H1 (cell line): ENCODE data around the gene ANKRD36. TPM values are rescaled to one million over a fixed set of nuclear protein-coding genes. Genes with fewer than 3 reads are reported as not detected.
"Not testable (repeated sequence)": the region's sequence is repeated elsewhere in the genome, so short reads cannot be mapped to it uniquely, and the experiment has no call there.

Source experiments
- CTCF ChIA-PET: fragments of 300-600 bp; sonication (Branson Sonifier 250); formaldehyde crosslinking; loops from one replicate; lab custom pipeline; 2021; ENCODE audit not compliant: partially characterized antibody; lab: Charles Lee
- POLR2A ChIA-PET: fragments of 300-600 bp; sonication (Branson Sonifier 250); formaldehyde crosslinking; loops from one replicate; lab custom pipeline; 2021; ENCODE audit warnings: inconsistent platforms; ENCODE audit not compliant: partially characterized antibody; lab: Charles Lee
- DNase-seq, 2 experiments: peaks; one replicate each; pipeline versions ENCODE4 v3.0.0 to v3.0.0-alpha.2; 2010 to 2022; ENCODE audit warnings: low spot score in 2 of 2, low read depth in 1 of 2, mixed read lengths in 1 of 2
- FAIRE-seq: peaks from 2 replicates; lab custom pipeline; 2011; peaks lifted over from hg19 to GRCh38; lab: Jason Lieb, UNC
- H2AFZ ChIP-seq: 2 replicates; pipeline ENCODE4 v1.8.1; 2012; ENCODE audit warnings: low read length, inconsistent platforms
- H2AK5ac ChIP-seq: 2 replicates; pipeline ENCODE4 v1.6.1; 2013; ENCODE audit warnings: low read depth, low read length
- H2BK120ac ChIP-seq: replicated peaks from 2 replicates; pipeline ENCODE3; 2013; ENCODE audit warnings: low read depth, low read length, inconsistent platforms
- H2BK12ac ChIP-seq: 2 replicates; pipeline ENCODE4 v1.6.1; 2013; ENCODE audit warnings: low read depth, low read length
- H2BK15ac ChIP-seq: 2 replicates; pipeline ENCODE4 v1.6.1; 2013; ENCODE audit warnings: low read length
- H2BK20ac ChIP-seq: 2 replicates; pipeline ENCODE4 v1.6.1; 2013; ENCODE audit warnings: low read length
- H2BK5ac ChIP-seq: 2 replicates; pipeline ENCODE4 v1.6.1; 2013; ENCODE audit warnings: low read depth, low read length
- H3K14ac ChIP-seq: 2 replicates; pipeline ENCODE4 v1.6.1; 2013; ENCODE audit warnings: inconsistent platforms; ENCODE audit not compliant: insufficient read length
- H3K18ac ChIP-seq: 2 replicates; pipeline ENCODE4 v1.6.1; 2013; ENCODE audit warnings: low read length; ENCODE audit errors: extremely low read depth
- H3K23ac ChIP-seq: 2 replicates; pipeline ENCODE4 v1.6.1; 2013; ENCODE audit warnings: inconsistent platforms; ENCODE audit not compliant: insufficient read length
- H3K23me2 ChIP-seq: 2 replicates; pipeline ENCODE4 v1.6.1; 2013; ENCODE audit warnings: low read depth, low read length
- H3K27ac ChIP-seq: 2 replicates; pipeline ENCODE4 v1.6.1; 2011; ENCODE audit warnings: low read depth, low read length, inconsistent platforms
- H3K27me3 ChIP-seq, 4 experiments: replicated peaks in 1 of 4; 1 replicate in 1 of 4; 2 replicates in 3 of 4; pipeline versions ENCODE4 v1.6.1 to v1.8.1; 2011 to 2013; ENCODE audit warnings: low read length in 3 of 4, mild to moderate bottlenecking in 3 of 4, inconsistent platforms in 2 of 4, mixed read lengths in 2 of 4, moderate library complexity in 1 of 4; ENCODE audit not compliant: control insufficient read depth in 3 of 4, insufficient read depth in 3 of 4; ENCODE audit errors: extremely low read depth in 1 of 4
- H3K36me3 ChIP-seq, 4 experiments: 2 replicates each; pipeline versions ENCODE4 v1.6.1 to v1.8.1; 2011 to 2013; ENCODE audit warnings: mild to moderate bottlenecking in 4 of 4, low read length in 3 of 4, moderate library complexity in 2 of 4, control low read depth in 1 of 4, inconsistent platforms in 1 of 4; ENCODE audit not compliant: insufficient read depth in 4 of 4, control insufficient read depth in 2 of 4
- H3K4ac ChIP-seq: replicated peaks from 2 replicates; pipeline ENCODE3; 2013; ENCODE audit warnings: low read length, low read depth, mixed read lengths, inconsistent platforms; ENCODE audit not compliant: insufficient read length
- H3K4me1 ChIP-seq, 4 experiments: replicated peaks in 1 of 4; 1 replicate in 1 of 4; 2 replicates in 3 of 4; pipeline versions ENCODE4 v1.6.1 to v1.8.1; 2011 to 2013; ENCODE audit warnings: low read length in 3 of 4, inconsistent platforms in 2 of 4, mixed read lengths in 1 of 4; ENCODE audit not compliant: insufficient read depth in 4 of 4, control insufficient read depth in 3 of 4
- H3K4me2 ChIP-seq, 2 experiments: 2 replicates each; pipeline versions ENCODE4 v1.6.1 to v1.8.1; 2011 to 2013; ENCODE audit warnings: low read depth in 2 of 2, low read length in 2 of 2, control low read depth in 1 of 2, inconsistent platforms in 1 of 2, mild to moderate bottlenecking in 1 of 2; ENCODE audit not compliant: insufficient read depth in 1 of 2
- H3K4me3 ChIP-seq, 4 experiments: fragments of 200-600, 300-600 bp in 1 of 4; sonication (generic), shearing (Covaris generic), sonication (Bioruptor Twin) in 1 of 4; 2 replicates each; pipeline versions ENCODE4 v1.5.1 to v1.8.1; 2011 to 2016; ENCODE audit warnings: low read length in 4 of 4, low read depth in 3 of 4, control low read depth in 2 of 4, inconsistent platforms in 2 of 4, mild to moderate bottlenecking in 2 of 4, mixed read lengths in 1 of 4, moderate library complexity in 1 of 4; ENCODE audit not compliant: insufficient read depth in 2 of 4; ENCODE audit errors: extremely low read depth in 1 of 4
- H3K56ac ChIP-seq: replicated peaks from 2 replicates; pipeline ENCODE3; 2013; ENCODE audit warnings: low read depth, mild to moderate bottlenecking, mixed read lengths, low read length, inconsistent platforms; ENCODE audit not compliant: insufficient read length
- H3K79me1 ChIP-seq: 2 replicates; pipeline ENCODE4 v1.6.1; 2013; ENCODE audit warnings: low read depth, low read length, control low read depth
- H3K79me2 ChIP-seq, 2 experiments: 2 replicates each; pipeline versions ENCODE4 v1.6.1 to v1.8.1; 2012 to 2013; ENCODE audit warnings: low read length in 2 of 2, mild to moderate bottlenecking in 2 of 2, inconsistent platforms in 1 of 2; ENCODE audit not compliant: insufficient read depth in 2 of 2, control insufficient read depth in 1 of 2
- H3K9ac ChIP-seq, 4 experiments: replicated peaks in 1 of 4; 1 replicate in 1 of 4; 2 replicates in 3 of 4; pipeline versions ENCODE4 v1.6.1 to v1.8.1; 2011 to 2013; ENCODE audit warnings: low read depth in 3 of 4, low read length in 3 of 4, control low read depth in 2 of 4, mild to moderate bottlenecking in 2 of 4, moderate library complexity in 2 of 4, inconsistent platforms in 1 of 4; ENCODE audit errors: extremely low read depth in 1 of 4
- H3K9me3 ChIP-seq, 2 experiments: 2 replicates each; pipeline versions ENCODE4 v1.6.1 to v1.8.1; 2012 to 2013; ENCODE audit warnings: mild to moderate bottlenecking in 2 of 2, moderate library complexity in 2 of 2, control low read depth in 1 of 2, inconsistent platforms in 1 of 2, low read depth in 1 of 2, low read length in 1 of 2, mixed read lengths in 1 of 2; ENCODE audit not compliant: insufficient read depth in 2 of 2
- H4K20me1 ChIP-seq, 2 experiments: replicated peaks in 1 of 2; 2 replicates each; pipeline versions ENCODE3 to v1.8.1; 2011 to 2013; ENCODE audit warnings: inconsistent platforms in 2 of 2, low read length in 2 of 2, mild to moderate bottlenecking in 1 of 2; ENCODE audit not compliant: insufficient read depth in 2 of 2, control insufficient read depth in 1 of 2
- H4K5ac ChIP-seq: 2 replicates; pipeline ENCODE4 v1.6.1; 2013; ENCODE audit warnings: low read length, low read depth, mixed read lengths, inconsistent platforms; ENCODE audit not compliant: insufficient read length
- H4K8ac ChIP-seq: 2 replicates; pipeline ENCODE4 v1.8.0; 2013; ENCODE audit warnings: mild to moderate bottlenecking, moderate library complexity, low read length, inconsistent platforms; ENCODE audit not compliant: insufficient read depth; ENCODE audit errors: extremely low read depth
- H4K91ac ChIP-seq: replicated peaks from 2 replicates; pipeline ENCODE3; 2013; ENCODE audit warnings: low read length, mixed read lengths, inconsistent platforms; ENCODE audit not compliant: insufficient read length
- CHD2 ChIP-seq: IDR thresholded peaks from 2 replicates; pipeline ENCODE4 v1.6.1; 2012; ENCODE audit warnings: low read length, improper control_type of control experiment
- WGBS, 2 experiments: shearing (Covaris generic) in 1 of 2; methylation state at CpG; one replicate each; pipeline versions ENCODE4 v1.1.6 to v1.1.7; 2013 to 2015; ENCODE audit warnings: low lambda C conversion rate in 2 of 2, mixed read lengths in 2 of 2, inconsistent platforms in 1 of 2, low coverage in 1 of 2, missing lambda C conversion rate in 1 of 2; ENCODE audit not compliant: insufficient replicate concordance in 2 of 2, insufficient coverage in 1 of 2, insufficient read length in 1 of 2; ENCODE audit errors: extremely low coverage in 1 of 2, missing lambda C conversion rate in 1 of 2; 5-methylcytosine and 5-hydroxymethylcytosine counted together
- polyA plus RNA-seq, 7 experiments: library from polyadenylated mRNA; depleted of rRNA in 3 of 7; stranded (reverse) in 5 of 7; unstranded in 2 of 7; fragments of >200 nt in 5 of 7; fragments of 200-250 nt in 2 of 7; gene quantifications; 1 replicate in 5 of 7; 2 replicates in 1 of 7; 4 replicates in 1 of 7; pipeline versions ENCODE4 v1.2.1 to v1.2.3, GENCODE V29; 2011 to 2013; ENCODE audit warnings: missing spikeins in 2 of 7, mixed read lengths in 2 of 7
- total RNA-seq: library from RNA; stranded (reverse); fragmentation: NEBNext Ultra II Directional; extraction: Animal tissue kit (Norgen Biotek cat#: 25700); gene quantifications from 2 replicates; pipeline ENCODE4 v1.2.1, GENCODE V29; 2021
- TF ChIP-seq, protein P1 (sequence below), 3 experiments: IDR thresholded peaks; 1 replicate in 2 of 3; 2 replicates in 1 of 3; pipeline versions ENCODE4 v1.5.1 to v1.6.1; 2011; ENCODE audit warnings: low read length in 3 of 3, mild to moderate bottlenecking in 3 of 3, inconsistent platforms in 2 of 3, low read depth in 1 of 3, moderate library complexity in 1 of 3; ENCODE audit not compliant: insufficient read depth in 1 of 3; ENCODE audit errors: control extremely low read depth in 1 of 3

Gene ANKRD36
- total and polyA plus RNA-seq, 2 of the 8 experiments (the other 6 are each of a cell fraction or from before 2014, with no cell fraction given) = 2.7 to 12.3 TPM

DNA sequence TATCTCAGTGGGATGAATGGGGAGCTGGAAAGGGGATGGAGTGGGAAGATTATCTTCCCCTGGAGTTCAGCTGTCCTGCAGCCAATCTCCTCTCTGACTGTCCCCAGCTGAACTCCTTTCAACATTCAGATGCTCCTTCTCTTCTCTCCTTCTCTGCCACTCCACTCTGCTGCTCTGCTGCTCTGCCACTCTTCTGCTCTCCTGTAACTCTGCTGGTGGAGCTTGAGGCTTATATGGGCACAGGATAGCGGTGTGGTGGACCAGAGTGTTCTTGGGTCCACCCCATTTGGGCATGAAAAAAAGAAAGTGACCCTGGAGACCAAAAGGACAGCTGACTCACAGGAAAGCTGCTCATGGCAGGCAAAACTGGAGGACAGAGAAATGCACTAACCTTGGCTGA, 44.9 kb upstream of the ANKRD36 start (continued):
- TF ChIP-seq, protein P1, sequence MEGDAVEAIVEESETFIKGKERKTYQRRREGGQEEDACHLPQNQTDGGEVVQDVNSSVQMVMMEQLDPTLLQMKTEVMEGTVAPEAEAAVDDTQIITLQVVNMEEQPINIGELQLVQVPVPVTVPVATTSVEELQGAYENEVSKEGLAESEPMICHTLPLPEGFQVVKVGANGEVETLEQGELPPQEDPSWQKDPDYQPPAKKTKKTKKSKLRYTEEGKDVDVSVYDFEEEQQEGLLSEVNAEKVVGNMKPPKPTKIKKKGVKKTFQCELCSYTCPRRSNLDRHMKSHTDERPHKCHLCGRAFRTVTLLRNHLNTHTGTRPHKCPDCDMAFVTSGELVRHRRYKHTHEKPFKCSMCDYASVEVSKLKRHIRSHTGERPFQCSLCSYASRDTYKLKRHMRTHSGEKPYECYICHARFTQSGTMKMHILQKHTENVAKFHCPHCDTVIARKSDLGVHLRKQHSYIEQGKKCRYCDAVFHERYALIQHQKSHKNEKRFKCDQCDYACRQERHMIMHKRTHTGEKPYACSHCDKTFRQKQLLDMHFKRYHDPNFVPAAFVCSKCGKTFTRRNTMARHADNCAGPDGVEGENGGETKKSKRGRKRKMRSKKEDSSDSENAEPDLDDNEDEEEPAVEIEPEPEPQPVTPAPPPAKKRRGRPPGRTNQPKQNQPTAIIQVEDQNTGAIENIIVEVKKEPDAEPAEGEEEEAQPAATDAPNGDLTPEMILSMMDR (IDR thresholded peaks at IDR 0.05; ENCODE audit: control extremely low read depth in 1 of 3, insufficient read depth in 1 of 3, low read depth in 1 of 3, low read length in 3 of 3) = no peak
- TF ChIP-seq CHD2 = no peak

- H2AFZ ChIP-seq, H3K27ac ChIP-seq, H3K36me3 ChIP-seq, H2BK15ac ChIP-seq, H3K9me3 ChIP-seq, H4K8ac ChIP-seq, H3K4me3 ChIP-seq, H2BK120ac ChIP-seq, H3K9ac ChIP-seq, DNase-seq, H3K27me3 ChIP-seq, H2BK5ac ChIP-seq, H3K56ac ChIP-seq, H2BK20ac ChIP-seq, H2AK5ac ChIP-seq, H3K18ac ChIP-seq, H2BK12ac ChIP-seq, H4K5ac ChIP-seq, H3K23me2 ChIP-seq, H3K23ac ChIP-seq, H3K79me2 ChIP-seq, H3K79me1 ChIP-seq, H3K4me2 ChIP-seq, H3K4me1 ChIP-seq, POLR2A ChIA-PET, H3K14ac ChIP-seq, FAIRE-seq, H3K4ac ChIP-seq, H4K20me1 ChIP-seq, H4K91ac ChIP-seq: not testable (repeated sequence)
- CTCF ChIA-PET = interaction anchor here (1.6 kb wide), 1 partner anchor 118 kb away, joined by 3 read pairs; no protein-coding TSS in a partner anchor
- 67% methylated on average over 1 of the region's 5 CpGs; no CpG with 5 or more reads in 1 of the 2 experiments for WGBS, 2 experiments
These were observed 44.2 kb upstream of the ANKRD36 start for GRCh38 chr2:97068722-97069121.
